Naive B cell (primary cell): Measurements from ENCODE around the gene DTYMK. TPM values are rescaled to one million over a fixed set of nuclear protein-coding genes. Genes with fewer than 3 reads are reported as not detected.
A peak's percentile ranks its signal among the peaks of the same experiment; 100 is the strongest.
"Not testable (repeated sequence)": the region's sequence is repeated elsewhere in the genome, so short reads cannot be mapped to it uniquely, and the experiment has no call there.

Experiments
- ATAC-seq, 2 donors: fragments of 150-1000 bp; cut with Tn5 transposase; 2 replicates each; pipeline ENCODE4 v1.10.0; 2021; ENCODE audit warnings: low read depth in 2 of 2, mild to moderate bottlenecking in 2 of 2, moderate library complexity in 2 of 2
- DNase-seq: peaks from one replicate; pipeline ENCODE4 v3.0.0; 2022
- H3K27ac Mint-ChIP-seq, 6 donors: one replicate each; pipeline ENCODE4 v1.8.0; 2020 to 2022; ENCODE audit warnings: mild to moderate bottlenecking in 6 of 6, mixed read lengths in 6 of 6, moderate library complexity in 5 of 6, inconsistent platforms in 2 of 6
- H3K27me3 Mint-ChIP-seq, 3 donors: one replicate each; pipeline ENCODE4 v1.8.0; 2021 to 2022; ENCODE audit warnings: mixed read lengths in 3 of 3, mild to moderate bottlenecking in 1 of 3
- H3K36me3 Mint-ChIP-seq, 2 donors: one replicate each; pipeline ENCODE4 v1.8.0; 2020 to 2022; ENCODE audit warnings: mixed read lengths in 2 of 2, inconsistent platforms in 1 of 2, mild to moderate bottlenecking in 1 of 2
- H3K4me1 Mint-ChIP-seq, 3 donors: one replicate each; pipeline ENCODE4 v1.8.0; 2020 to 2022; ENCODE audit warnings: mixed read lengths in 3 of 3, inconsistent platforms in 1 of 3, mild to moderate bottlenecking in 1 of 3, moderate library complexity in 1 of 3
- H3K4me3 Mint-ChIP-seq, 8 donors: one replicate each; pipeline ENCODE4 v1.8.0; 2020 to 2022; ENCODE audit warnings: mild to moderate bottlenecking in 8 of 8, mixed read lengths in 8 of 8, moderate library complexity in 8 of 8, inconsistent platforms in 2 of 8
- H3K9me3 Mint-ChIP-seq, 7 donors: one replicate each; pipeline ENCODE4 v1.8.0; 2020 to 2022; ENCODE audit warnings: mixed read lengths in 7 of 7, mild to moderate bottlenecking in 5 of 7, inconsistent platforms in 2 of 7, moderate library complexity in 1 of 7
- polyA plus RNA-seq, 6 donors: library from polyadenylated mRNA; unstranded; fragments of 300-500 nt; fragmentation: Illumina TruSeq; gene quantifications; one replicate each; pipeline ENCODE4 v1.2.3, GENCODE V29; 2021; ENCODE audit warnings: low read depth in 6 of 6

DTYMK gene
- polyA plus RNA-seq: 10 to 100 TPM; 27.6 to 38.3 (median 36.6) TPM

- DNase-seq: peak; percentile 98
- peaks cover 17 to 38% (median 19%) of the 10 kb centered on the region in 3 donors for H3K4me1 Mint-ChIP-seq
- peak within 1 kb of the TSS; percentile 89 to 96 (median 92) for H3K4me3 Mint-ChIP-seq
- H3K27ac Mint-ChIP-seq: peak within 1 kb of the TSS; percentile 86 to 98 (median 92)
- ATAC-seq: peak; percentile 91 to 94
- no peaks in the 10 kb centered on the region for H3K27me3 Mint-ChIP-seq
- H3K36me3 Mint-ChIP-seq: no peaks in the 10 kb centered on the region
- H3K9me3 Mint-ChIP-seq: no peaks in the 10 kb centered on the region
Measured at GRCh38 chr2:241686650-241687425, at the start of gene DTYMK. Gene DTYMK (minus strand): TSS chr2:241686815. CDS start chr2:241686783, 32 bp downstream.

- H3K4me3 Mint-ChIP-seq: peak overlapping the region; percentile 77 to 92 (median 88)
- H3K27me3 Mint-ChIP-seq: no peaks in the 10 kb centered on the region
- no peaks in the 10 kb centered on the region for H3K36me3 Mint-ChIP-seq
- DNase-seq: no peak
- H3K4me1 Mint-ChIP-seq: peaks cover 0 to 24% (median 7%) of the 10 kb centered on the region in 3 donors
- peak overlapping the region in 2 of 6 donors; percentile 40 to 74 for H3K27ac Mint-ChIP-seq
- H3K9me3 Mint-ChIP-seq: no peaks in the 10 kb centered on the region
- ATAC-seq: no peak
Measured at GRCh38 chr2:241736111-241736510, 49.5 kb upstream of the DTYMK start.

- Mint-ChIP-seq H3K27me3 (no peaks in the 10 kb centered on the region), H3K4me1 (peaks cover 0 to 23% (median 17%) of the 10 kb centered on the region in 3 donors), H3K36me3 (no peaks in the 10 kb centered on the region), H3K9me3 (no peaks in the 10 kb centered on the region), H3K27ac (peak within 1 kb of the TSS in 4 of 6 donors; percentile 87 to 98 (median 92)), H3K4me3 (peak within 1 kb of the TSS; percentile 77 to 92 (median 88))
- ATAC-seq (peak; percentile 85 to 88), DNase-seq (peak; percentile 92)
Measured at GRCh38 chr2:241734467-241735208, 48.0 kb upstream of the DTYMK start, which contains the start of gene D2HGDH. Gene D2HGDH (plus strand): TSS chr2:241734630. CDS start chr2:241735225, 595 bp downstream.

GRCh38 chr2:241734208-241734466 lies 47.5 kb upstream of the DTYMK start:
- peaks cover 0 to 20% (median 17%) of the 10 kb centered on the region in 3 donors for H3K4me1 Mint-ChIP-seq
- peak overlapping the region; percentile 20 to 87 (median 74) for H3K4me3 Mint-ChIP-seq
- no peak for DNase-seq
- no peaks in the 10 kb centered on the region for H3K9me3 Mint-ChIP-seq
- no peaks in the 10 kb centered on the region for H3K36me3 Mint-ChIP-seq
- H3K27me3 Mint-ChIP-seq: no peaks in the 10 kb centered on the region
- H3K27ac Mint-ChIP-seq: peak overlapping the region in 3 of 6 donors; percentile 87 to 93 (median 92)
- no peak for ATAC-seq

- H3K4me1 Mint-ChIP-seq: peaks cover 0 to 20% (median 17%) of the 10 kb centered on the region in 3 donors
- H3K9me3 Mint-ChIP-seq: no peaks in the 10 kb centered on the region
- no peaks in the 10 kb centered on the region for H3K36me3 Mint-ChIP-seq
- ATAC-seq (no peak), DNase-seq (no peak)
- peak overlapping the region in 4 of 6 donors; percentile 87 to 98 (median 92) for H3K27ac Mint-ChIP-seq
- H3K4me3 Mint-ChIP-seq: peak overlapping the region; percentile 67 to 90 (median 78)
- H3K27me3 Mint-ChIP-seq: no peaks in the 10 kb centered on the region
Measured at GRCh38 chr2:241733391-241734207, 47.0 kb upstream of the DTYMK start.

GRCh38 chr2:241732513-241733186 lies 46.0 kb upstream of the DTYMK start:
- not testable (repeated sequence) for H3K36me3 Mint-ChIP-seq, H3K9me3 Mint-ChIP-seq, ATAC-seq, H3K27me3 Mint-ChIP-seq
- Mint-ChIP-seq H3K27ac (peak overlapping the region in 5 of 6 donors; percentile 49 to 98 (median 87)), H3K4me1 (peaks cover 0 to 20% (median 17%) of the 10 kb centered on the region in 3 donors), H3K4me3 (peak overlapping the region in 7 of 8 donors; percentile 70 to 90 (median 77))
- DNase-seq: peak; percentile 77

GRCh38 chr2:241730671-241731293 lies 44.2 kb upstream of the DTYMK start:
- Mint-ChIP-seq H3K4me1 (peaks cover 0 to 17% (median 14%) of the 10 kb centered on the region in 3 donors), H3K27ac (peak overlapping the region in 3 of 6 donors; percentile 19 to 87 (median 84)), H3K4me3 (peak overlapping the region in 3 of 8 donors; percentile 10 to 47 (median 35)), H3K9me3 (no peaks in the 10 kb centered on the region), H3K27me3 (no peaks in the 10 kb centered on the region), H3K36me3 (no peaks in the 10 kb centered on the region)
- DNase-seq (no peak), ATAC-seq (no peak)

- DNase-seq (no peak), ATAC-seq (no peak)
- H3K27me3 Mint-ChIP-seq: no peaks in the 10 kb centered on the region
- no peaks in the 10 kb centered on the region for H3K36me3 Mint-ChIP-seq
- no peaks in the 10 kb centered on the region for H3K9me3 Mint-ChIP-seq
- peaks cover 0 to 17% (median 9%) of the 10 kb centered on the region in 3 donors for H3K4me1 Mint-ChIP-seq
- H3K4me3 Mint-ChIP-seq: peak overlapping the region in 1 of 8 donors; percentile 33
- H3K27ac Mint-ChIP-seq: peak overlapping the region in 2 of 6 donors; percentile 56 to 87
Measured at GRCh38 chr2:241729868-241730267, 43.3 kb upstream of the DTYMK start.

GRCh38 chr2:241728627-241729026 lies 42.0 kb upstream of the DTYMK start:
- ATAC-seq (no peak), DNase-seq (no peak)
- no peaks in the 10 kb centered on the region for H3K36me3 Mint-ChIP-seq
- no peaks in the 10 kb centered on the region for H3K27me3 Mint-ChIP-seq
- H3K4me3 Mint-ChIP-seq: no peak overlapping the region
- H3K4me1 Mint-ChIP-seq: peaks cover 0 to 17% (median 6%) of the 10 kb centered on the region in 3 donors
- H3K9me3 Mint-ChIP-seq: no peaks in the 10 kb centered on the region
- H3K27ac Mint-ChIP-seq: no peak overlapping the region

GRCh38 chr2:241728000-241728399 lies 41.4 kb upstream of the DTYMK start:
- Mint-ChIP-seq H3K27ac (peak overlapping the region in 1 of 6 donors; percentile 71), H3K27me3 (no peaks in the 10 kb centered on the region), H3K4me3 (no peak overlapping the region), H3K36me3 (no peaks in the 10 kb centered on the region), H3K4me1 (peaks cover 0 to 17% (median 4%) of the 10 kb centered on the region in 3 donors), H3K9me3 (peaks cover 0 to 2% (median 0%) of the 10 kb centered on the region in 7 donors)
- ATAC-seq (no peak), DNase-seq (no peak)

GRCh38 chr2:241726459-241726858 lies 39.8 kb upstream of the DTYMK start:
- Mint-ChIP-seq H3K9me3 (peaks cover 0 to 2% (median 0%) of the 10 kb centered on the region in 7 donors), H3K4me1 (peaks cover 4 to 12% (median 5%) of the 10 kb centered on the region in 3 donors), H3K4me3 (no peak overlapping the region), H3K27ac (no peak overlapping the region), H3K36me3 (peaks cover 0 to 4% of the 10 kb centered on the region in 2 donors), H3K27me3 (no peaks in the 10 kb centered on the region)
- DNase-seq (no peak), ATAC-seq (no peak)
